GM10248 (cell line): Measurements from ENCODE around the gene BBS9.

Source experiments
- CTCF ChIA-PET: fragments of 300-600 bp; sonication (Branson Sonifier 250); formaldehyde crosslinking; extraction: SDS; loops from one replicate; lab custom pipeline; 2021; ENCODE audit warnings: antibody characterized with exemption; lab: Yijun Ruan, JAX
- POLR2A ChIA-PET: fragments of 350-650 bp; sonication (Branson Sonifier 250); formaldehyde crosslinking; extraction: SDS; loops from one replicate; lab custom pipeline; 2020; ENCODE audit warnings: antibody characterized with exemption; lab: Yijun Ruan, JAX
- DNase-seq: peaks from one replicate; pipeline ENCODE4 v3.0.0; 2012; ENCODE audit errors: extremely low spot score
- CTCF ChIP-seq: IDR thresholded peaks from 2 replicates; pipeline ENCODE4 v1.5.1; 2012; ENCODE audit warnings: mild to moderate bottlenecking, low read depth; ENCODE audit errors: extremely low read depth, missing control alignments, control extremely low read depth

The BBS9 gene

DNA sequence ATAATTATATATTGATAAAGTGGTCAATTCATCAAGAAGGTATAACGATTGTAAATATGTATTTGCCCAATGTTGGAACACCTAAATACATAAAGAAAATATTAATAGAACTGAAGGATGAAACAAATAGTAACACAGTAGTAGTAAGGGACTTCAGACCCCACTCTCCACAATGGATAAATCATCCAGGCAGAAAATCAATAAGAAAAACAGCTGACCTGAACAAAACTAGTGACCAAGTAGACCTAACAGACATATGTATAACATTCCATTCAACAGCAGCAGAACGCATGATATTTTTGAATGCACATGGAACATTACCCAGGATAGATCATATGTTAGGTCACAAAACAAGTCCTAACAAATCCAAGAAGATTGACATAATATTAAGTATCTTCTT is 489.9 kb downstream of the BBS9 start:
- POLR2A ChIA-PET, result no interaction called here
- CTCF ChIA-PET, result no interaction called here
- TF ChIP-seq CTCF, result no peak
- no peak for DNase-seq

- CTCF ChIA-PET, result no interaction called here
- no peak for DNase-seq
- TF ChIP-seq CTCF, result no peak
- POLR2A ChIA-PET, result no interaction called here
These were observed 493.9 kb downstream of the BBS9 start for GRCh38 chr7:33623267-33623666.

DNA sequence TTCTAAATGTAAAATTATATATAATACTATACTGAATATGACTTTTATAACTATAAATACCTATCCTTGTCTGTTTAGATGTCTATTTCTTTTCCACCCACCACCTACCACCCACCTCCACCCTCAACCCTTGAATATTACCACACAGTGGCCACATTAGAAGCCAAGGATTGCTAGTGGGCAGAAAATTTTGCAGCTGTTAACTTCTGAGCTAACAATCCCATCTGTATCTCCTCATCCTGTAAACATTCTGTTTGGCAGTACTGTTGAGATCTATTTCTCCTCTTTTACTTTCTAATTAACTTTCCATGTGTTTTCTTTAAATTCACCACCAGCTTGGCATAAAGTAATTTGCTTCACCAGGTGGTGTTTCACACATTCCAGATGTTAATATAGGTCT is 494.9 kb downstream of the BBS9 start:
- CTCF ChIA-PET, result no interaction called here
- POLR2A ChIA-PET, result no interaction called here
- TF ChIP-seq CTCF, result no peak
- no peak for DNase-seq

DNA sequence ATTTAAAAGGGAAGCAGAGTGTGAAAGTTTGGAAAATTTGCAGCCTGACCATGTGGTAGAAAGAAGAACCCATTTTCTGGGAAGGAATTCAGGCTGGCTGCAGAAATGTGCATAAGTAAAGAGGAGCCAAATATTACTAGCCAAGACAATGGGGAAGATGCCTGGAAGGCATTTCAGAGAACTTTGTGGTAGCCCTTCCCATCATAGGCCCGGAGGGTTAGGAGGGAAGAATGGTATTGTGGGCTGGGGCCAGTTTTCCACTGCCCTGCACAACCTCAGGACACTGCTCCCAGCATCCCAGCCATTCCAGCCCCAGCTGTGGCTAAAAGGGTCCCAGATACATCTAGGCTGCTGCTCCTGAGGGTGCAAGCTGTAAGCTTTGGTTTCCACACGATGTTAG is 497.5 kb downstream of the BBS9 start:
- no peak for TF ChIP-seq CTCF
- CTCF ChIA-PET, result no interaction called here
- no peak for DNase-seq
- POLR2A ChIA-PET, result no interaction called here

- DNase-seq, result no peak
- ChIA-PET POLR2A (no interaction called here), CTCF (no interaction called here)
- TF ChIP-seq CTCF, result no peak
These were observed 498.4 kb downstream of the BBS9 start for GRCh38 chr7:33627741-33628140.

- DNase-seq, result no peak
- no peak for TF ChIP-seq CTCF
- CTCF ChIA-PET, result interaction anchor here (0.6 to 1.6 kb wide), 2 partner anchors 43 to 53 kb away, joined by 3 read pairs; no protein-coding TSS in a partner anchor
- POLR2A ChIA-PET, result no interaction called here
These were observed 499.5 kb downstream of the BBS9 start for GRCh38 chr7:33628894-33629293.

GRCh38 chr7:33630359-33630758 is 501.0 kb downstream of the BBS9 start:
- no peak for DNase-seq
- TF ChIP-seq CTCF, result no peak
- ChIA-PET CTCF (interaction anchor here (1.6 kb wide), 1 partner anchor 55 kb away, joined by 3 read pairs; no protein-coding TSS in a partner anchor), POLR2A (no interaction called here)
